Spleen (tissue), 11 donors: ENCODE results near the gene STK39. TPM values are rescaled to one million over a fixed set of nuclear protein-coding genes. Genes with fewer than 3 reads are reported as not detected.

Experiments
- DNase-seq: peaks from one replicate; pipeline ENCODE4 v3.0.0-alpha.2; 2020
- H3K27ac ChIP-seq, 8 donors: fragments of 200-600 bp; sonication (generic) in 7 of 8; 1 replicate in 4 of 8; 2 replicates in 4 of 8; pipeline versions ENCODE4 v1.5.0 to v1.8.0; 2016 to 2021; ENCODE audit warnings: inconsistent platforms in 4 of 8, mild to moderate bottlenecking in 4 of 8, moderate library complexity in 1 of 8
- H3K27me3 ChIP-seq, 7 donors: fragments of 200-600 bp; sonication (generic) in 6 of 7; replicated peaks in 1 of 7; 1 replicate in 4 of 7; 2 replicates in 3 of 7; pipeline versions ENCODE4 v1.5.0 to v1.8.0; 2016 to 2021; ENCODE audit warnings: inconsistent platforms in 3 of 7, mild to moderate bottlenecking in 1 of 7
- H3K36me3 ChIP-seq, 6 donors: fragments of 200-600 bp; sonication (generic) in 5 of 6; 1 replicate in 4 of 6; 2 replicates in 2 of 6; pipeline versions ENCODE4 v1.5.0 to v1.8.0; 2016 to 2021; ENCODE audit warnings: inconsistent platforms in 2 of 6
- H3K4me1 ChIP-seq, 6 donors: fragments of 200-600 bp; sonication (generic) in 5 of 6; 1 replicate in 3 of 6; 2 replicates in 3 of 6; pipeline versions ENCODE4 v1.5.0 to v1.8.0; 2016 to 2021; ENCODE audit warnings: inconsistent platforms in 3 of 6
- H3K4me3 ChIP-seq, 8 donors: fragments of 200-600 bp; sonication (generic) in 7 of 8; 1 replicate in 4 of 8; 2 replicates in 4 of 8; pipeline versions ENCODE4 v1.5.0 to v1.8.0; 2016 to 2021; ENCODE audit warnings: inconsistent platforms in 4 of 8, mild to moderate bottlenecking in 4 of 8, moderate library complexity in 2 of 8
- H3K9me3 ChIP-seq, 8 donors: fragments of 200-600 bp; sonication (generic) in 7 of 8; 1 replicate in 4 of 8; 2 replicates in 4 of 8; pipeline versions ENCODE4 v1.5.0 to v1.8.0; 2016 to 2021; ENCODE audit warnings: inconsistent platforms in 4 of 8
- CTCF ChIP-seq, 11 experiments: fragments of 200-600 bp in 7 of 11; fragments of 450-650 bp in 4 of 11; sonication (generic) in 4 of 11; IDR thresholded peaks in 8 of 11; conservative IDR thresholded peaks in 3 of 11; 1 replicate in 7 of 11; 2 replicates in 4 of 11; pipeline versions ENCODE4 v1.4.0 to v1.8.0; 2016 to 2021; ENCODE audit warnings: antibody characterized with exemption in 11 of 11, inconsistent platforms in 4 of 11, mild to moderate bottlenecking in 1 of 11
- POLR2A ChIP-seq, 3 donors: fragments of 450-650 bp; IDR thresholded peaks; one replicate each; pipeline ENCODE4 v1.5.1; 2017; ENCODE audit warnings: antibody characterized with exemption in 3 of 3, mild to moderate bottlenecking in 1 of 3
- POLR2AphosphoS5 ChIP-seq, 3 donors: sonication (generic); formaldehyde crosslinking; IDR thresholded peaks; one replicate each; pipeline ENCODE4 v1.5.1; 2017; ENCODE audit warnings: antibody characterized with exemption in 3 of 3
- WGBS, 5 donors: extraction: QIAGEN DNeasy Blood & Tissue Kit in 3 of 5; methylation state at CpG; one replicate each; pipeline versions ENCODE4 v1.1.5 to v1.1.7; 2013 to 2018; 5-methylcytosine and 5-hydroxymethylcytosine counted together
- intact Hi-C: fragments of 100-400 bp; cut with DNase I; formaldehyde crosslinking; loops from one replicate; pipeline ENCODE4 v1.15.0; 2023; ENCODE audit warnings: low total_unique reads
- polyA plus RNA-seq, 3 donors: library from polyadenylated mRNA; stranded (reverse); fragments of 200-250 nt; gene quantifications; one replicate each; pipeline ENCODE4 v1.2.1, GENCODE V29; 2013
- total RNA-seq, 7 donors: library from RNA; depleted of rRNA in 3 of 7; stranded (reverse); fragments of >200 nt in 3 of 7; fragmentation: NEBNext Ultra II Directional in 4 of 7; extraction: Animal tissue kit (Norgen Biotek cat#: 25700) in 4 of 7; gene quantifications; one replicate each; pipeline versions ENCODE4 v1.1.0 to v1.2.1, GENCODE V29; 2016 to 2021
- donor health status: healthy with polysubstance abuse.
- donor health status: DM: no; HTN: no; CAD: no; lungs with moderate emphysema.
- donor health status: DM: no; HTN: no; CAD: no.
- donor health status: Bipolar disorder and iron deficiency.
- donor health status: healthy.
- donor health status: DM: no; HTN: no; CAD: no.
- donor health status: DM: yes; HTN: yes; CAD: no.

The STK39 gene
- total and polyA plus RNA-seq, 10 donors, result 8.6 to 17.8 (median 11.0) TPM

DNA sequence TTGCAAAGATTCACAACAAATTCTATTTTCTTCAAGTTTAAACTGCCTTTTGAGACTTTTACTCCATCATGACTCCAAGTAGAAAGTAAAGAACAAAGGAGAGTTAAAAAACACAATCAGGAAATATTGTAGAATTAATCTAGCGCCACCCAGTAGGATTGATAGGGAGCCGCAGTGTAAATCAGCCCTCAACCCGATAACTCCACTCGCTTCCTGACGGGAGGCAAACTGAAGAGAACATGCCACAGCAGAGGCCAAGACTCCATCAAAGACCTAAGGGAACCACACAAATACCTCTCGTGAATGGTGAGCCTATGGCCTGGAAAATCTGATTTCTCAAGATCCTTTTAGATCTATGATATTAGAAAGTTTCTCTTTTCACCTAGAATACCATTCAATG is 319.0 kb downstream of the STK39 start:
- H3K9me3 ChIP-seq, result no peaks in the 10 kb centered on the region
- intact Hi-C loops, result no loop called here
- no peaks in the 10 kb centered on the region for H3K27me3 ChIP-seq
- 88 to 96% (median 90%) methylated on average over 6 of the region's 6 CpGs for WGBS, 5 donors
- no peaks in the 10 kb centered on the region for H3K4me1 ChIP-seq
- H3K36me3 ChIP-seq, result no peaks in the 10 kb centered on the region
- H3K27ac ChIP-seq, result no peak overlapping the region
- no peak for DNase-seq
- TF ChIP-seq CTCF (IDR thresholded peaks at IDR 0.05 in 8 of 11, conservative IDR thresholded peaks at IDR 0.05 in 3 of 11) (no peak), POLR2A (IDR thresholded peaks at IDR 0.05) (no peak), POLR2AphosphoS5 (IDR thresholded peaks at IDR 0.05) (no peak)
- H3K4me3 ChIP-seq, result no peak overlapping the region

- Histone ChIP-seq H3K9me3 (no peaks in the 10 kb centered on the region), H3K36me3 (no peaks in the 10 kb centered on the region), H3K4me3 (no peak overlapping the region), H3K27ac (no peak overlapping the region), H3K4me1 (no peaks in the 10 kb centered on the region), H3K27me3 (no peaks in the 10 kb centered on the region)
- WGBS, 5 donors, result 53 to 68% (median 65%) methylated on average over 2 of the region's 2 CpGs
- TF ChIP-seq CTCF (IDR thresholded peaks at IDR 0.05 in 8 of 11, conservative IDR thresholded peaks at IDR 0.05 in 3 of 11) (no peak), POLR2AphosphoS5 (IDR thresholded peaks at IDR 0.05) (no peak), POLR2A (IDR thresholded peaks at IDR 0.05) (no peak)
- no peak for DNase-seq
- intact Hi-C loops, result no loop called here
These were observed 321.6 kb downstream of the STK39 start for GRCh38 chr2:167925758-167926157.

DNA sequence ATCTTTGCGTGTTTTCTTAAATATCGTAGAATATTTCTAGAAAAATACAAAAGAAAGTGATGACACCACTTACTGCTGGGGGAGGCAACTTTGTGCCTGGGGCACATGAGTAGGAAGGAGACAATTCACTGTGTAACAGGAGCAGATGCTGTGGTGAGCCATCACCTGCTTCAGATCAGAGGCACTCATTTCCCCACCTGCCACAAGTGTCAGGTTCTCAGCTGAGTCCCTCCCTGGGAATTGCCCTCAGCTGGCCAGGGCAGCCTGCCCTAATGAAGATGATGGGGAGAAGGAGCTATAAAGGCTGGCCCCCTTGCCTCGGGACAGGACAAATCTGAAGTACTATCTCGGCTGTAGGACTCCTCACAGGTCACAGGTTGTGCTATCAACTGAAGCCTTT is 322.8 kb downstream of the STK39 start:
- no peaks in the 10 kb centered on the region for H3K27me3 ChIP-seq
- no peaks in the 10 kb centered on the region for H3K9me3 ChIP-seq
- no peak overlapping the region for H3K4me3 ChIP-seq
- no peak overlapping the region for H3K27ac ChIP-seq
- TF ChIP-seq CTCF (IDR thresholded peaks at IDR 0.05 in 8 of 11, conservative IDR thresholded peaks at IDR 0.05 in 3 of 11) (no peak), POLR2A (IDR thresholded peaks at IDR 0.05) (no peak)
- intact Hi-C loops, result no loop called here
- H3K4me1 ChIP-seq, result no peaks in the 10 kb centered on the region
- no peak for DNase-seq
- H3K36me3 ChIP-seq, result no peaks in the 10 kb centered on the region
- 85 to 95% (median 90%) methylated on average over 4 of the region's 4 CpGs for WGBS, 5 donors

- no peak overlapping the region for H3K27ac ChIP-seq
- intact Hi-C loops, result no loop called here
- no peak for DNase-seq
- 89 to 94% (median 91%) methylated on average over 1 of the region's 1 CpG for WGBS, 5 donors
- no peaks in the 10 kb centered on the region for H3K36me3 ChIP-seq
- no peaks in the 10 kb centered on the region for H3K27me3 ChIP-seq
- H3K4me3 ChIP-seq, result no peak overlapping the region
- H3K9me3 ChIP-seq, result no peaks in the 10 kb centered on the region
- H3K4me1 ChIP-seq, result no peaks in the 10 kb centered on the region
- no peak for TF ChIP-seq CTCF (IDR thresholded peaks at IDR 0.05 in 8 of 11, conservative IDR thresholded peaks at IDR 0.05 in 3 of 11)
- no peak for TF ChIP-seq POLR2AphosphoS5 (IDR thresholded peaks at IDR 0.05)
- no peak for TF ChIP-seq POLR2A (IDR thresholded peaks at IDR 0.05)
These were observed 330.6 kb downstream of the STK39 start for GRCh38 chr2:167916756-167917155.
